Activated T-helper 1 cell treated with anti-CD3 and anti-CD28 coated beads, Interleukin-2, amount 50 U/mL, for 16 hours (primary cell): ENCODE data around the gene DHRS4.
"Not testable (repeated sequence)": the region's sequence is repeated elsewhere in the genome, so short reads cannot be mapped to it uniquely, and the experiment has no call there.

ENCODE experiments used
- DNase-seq, 2 donors: peaks; one replicate each; pipeline ENCODE4 v3.0.0-alpha.2; 2020; ENCODE audit warnings: low read depth in 1 of 2, low spot score in 1 of 2

Gene DHRS4

DNA sequence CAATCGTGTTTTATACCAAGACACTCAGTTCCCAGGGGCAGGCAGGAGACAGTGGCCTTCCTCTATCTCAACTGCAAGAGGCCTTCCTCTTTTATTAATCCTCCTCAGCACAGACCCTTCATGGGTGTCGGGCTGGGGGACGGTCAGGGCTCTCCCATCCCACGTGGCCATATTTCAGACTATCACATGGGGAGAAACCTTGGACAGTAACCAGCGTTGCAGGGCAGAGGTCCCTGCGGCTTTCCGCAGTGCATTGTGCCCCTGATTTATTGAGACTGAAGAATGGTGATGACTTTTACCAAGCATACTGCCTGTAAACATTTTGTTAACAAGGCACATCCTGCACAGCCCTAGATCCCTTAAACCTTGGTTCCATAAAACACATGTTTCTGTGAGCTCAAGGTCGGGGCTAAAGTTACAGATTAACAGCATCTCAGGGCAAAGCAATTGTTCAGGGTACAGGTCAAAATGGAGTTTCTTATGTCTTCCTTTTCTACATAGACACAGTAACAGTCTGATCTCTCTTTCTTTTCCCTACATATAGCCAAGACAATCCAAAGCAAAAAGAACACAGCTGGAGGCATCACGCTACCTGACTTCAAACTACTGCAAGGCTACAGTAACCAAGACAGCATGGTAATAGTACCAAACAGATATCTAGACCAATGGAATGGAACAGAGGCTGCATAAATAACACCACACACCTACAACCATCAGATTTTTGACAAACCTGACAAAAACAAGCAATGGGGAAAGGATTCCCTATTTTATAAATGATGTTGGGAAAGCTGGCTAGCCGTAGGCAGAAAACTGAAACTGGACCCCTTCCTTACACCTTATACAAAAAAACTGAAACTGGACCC is 28.6 kb downstream of the DHRS4 start:
- not testable (repeated sequence) for DNase-seq

DNA sequence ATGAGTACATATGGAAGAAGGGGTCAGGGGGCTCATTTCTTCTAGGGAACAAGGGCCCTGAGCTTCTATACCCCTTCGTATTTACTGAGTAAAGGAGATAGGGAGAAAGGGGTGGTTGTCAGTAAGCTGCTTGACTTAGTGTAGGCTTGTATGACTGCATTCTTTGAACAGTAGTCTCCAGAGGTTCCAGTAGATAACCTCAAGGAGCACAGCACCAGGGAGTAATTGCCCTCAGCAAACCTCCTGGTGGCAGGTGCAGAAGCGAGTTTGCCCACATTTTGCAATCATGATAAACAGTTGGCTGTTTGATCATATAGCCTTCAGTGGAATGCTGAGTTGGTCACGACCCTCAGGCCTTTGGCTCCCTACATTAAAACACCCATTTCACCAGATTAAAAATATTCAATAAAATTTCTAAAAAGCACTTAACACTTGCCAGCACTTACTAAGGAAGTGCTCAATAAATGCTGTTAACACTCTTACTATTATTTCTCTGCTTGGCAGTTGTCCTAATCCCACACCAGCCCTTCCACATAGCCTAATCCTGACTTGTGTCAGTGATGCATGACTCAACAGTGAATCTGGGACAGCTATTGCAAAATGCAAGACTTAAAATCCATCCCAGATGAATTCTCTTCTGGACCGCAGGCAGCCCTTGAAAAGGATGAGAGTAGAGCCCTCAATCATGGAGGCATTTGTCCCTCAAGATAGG is 31.5 kb downstream of the DHRS4 start:
- DNase-seq, result no peak

DNA sequence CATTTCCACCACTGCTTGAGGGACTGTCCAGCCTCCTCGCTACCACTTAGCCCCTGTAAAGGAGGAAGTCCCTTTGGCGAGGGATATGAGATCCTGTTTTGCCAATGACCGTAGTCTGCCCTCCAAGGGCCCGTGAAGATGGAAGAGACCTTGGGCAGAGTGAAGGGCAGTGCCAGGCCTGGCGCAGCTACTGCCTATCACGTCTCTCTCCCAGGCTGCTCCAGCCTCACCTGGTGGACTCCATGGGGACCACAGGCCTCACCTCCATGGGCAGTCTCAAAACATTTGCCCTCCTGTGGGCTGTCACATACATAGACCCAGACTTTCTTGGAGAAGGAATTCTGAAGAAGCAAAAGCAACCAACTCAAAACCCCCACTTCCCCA is 34.6 kb downstream of the DHRS4 start:
- not testable (repeated sequence) for DNase-seq

DNA sequence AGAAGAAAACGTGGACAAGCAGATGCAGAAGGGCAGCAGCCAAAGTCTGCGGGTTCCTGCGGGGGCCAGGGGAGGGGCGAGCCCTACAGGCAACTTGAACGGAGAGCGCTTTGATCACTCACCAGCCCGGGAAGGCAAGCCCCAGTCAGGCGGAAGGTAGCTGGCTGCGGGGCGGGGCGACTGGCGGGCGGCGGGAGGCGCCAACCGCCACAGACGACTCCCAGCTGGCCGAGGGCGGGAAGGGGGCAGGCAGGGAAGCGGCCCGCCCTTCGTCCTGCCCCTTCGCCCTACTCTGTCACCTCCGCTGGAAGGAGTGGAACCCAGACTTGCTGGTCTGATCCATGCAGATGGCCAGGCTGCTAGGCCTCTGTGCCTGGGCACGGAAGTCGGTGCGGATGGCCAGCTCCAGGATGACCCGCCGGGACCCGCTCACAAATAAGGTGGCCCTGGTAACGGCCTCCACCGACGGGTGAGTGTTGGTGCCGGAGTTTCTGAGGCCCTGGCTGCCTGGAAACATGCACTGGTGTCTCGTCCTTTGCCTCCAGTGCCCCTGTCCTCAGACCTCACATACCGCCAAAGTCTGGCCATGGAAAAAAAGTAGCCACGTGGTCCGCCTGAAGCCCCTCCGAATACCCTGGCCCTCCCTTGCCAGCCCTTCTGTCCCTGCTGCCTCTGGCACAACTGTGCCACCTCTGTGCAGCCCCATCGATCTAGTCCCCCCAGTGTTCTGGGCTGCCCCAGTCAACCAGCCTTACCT is 35.2 kb downstream of the DHRS4 start, which contains the start of gene DHRS4L2:
Gene DHRS4L2, plus strand, starts transcription at position 323 of the 757 bp plus-strand sequence. Its CDS starts 19 bp downstream, at position 342.
- peak; percentile 53 to 65 for DNase-seq

DNA sequence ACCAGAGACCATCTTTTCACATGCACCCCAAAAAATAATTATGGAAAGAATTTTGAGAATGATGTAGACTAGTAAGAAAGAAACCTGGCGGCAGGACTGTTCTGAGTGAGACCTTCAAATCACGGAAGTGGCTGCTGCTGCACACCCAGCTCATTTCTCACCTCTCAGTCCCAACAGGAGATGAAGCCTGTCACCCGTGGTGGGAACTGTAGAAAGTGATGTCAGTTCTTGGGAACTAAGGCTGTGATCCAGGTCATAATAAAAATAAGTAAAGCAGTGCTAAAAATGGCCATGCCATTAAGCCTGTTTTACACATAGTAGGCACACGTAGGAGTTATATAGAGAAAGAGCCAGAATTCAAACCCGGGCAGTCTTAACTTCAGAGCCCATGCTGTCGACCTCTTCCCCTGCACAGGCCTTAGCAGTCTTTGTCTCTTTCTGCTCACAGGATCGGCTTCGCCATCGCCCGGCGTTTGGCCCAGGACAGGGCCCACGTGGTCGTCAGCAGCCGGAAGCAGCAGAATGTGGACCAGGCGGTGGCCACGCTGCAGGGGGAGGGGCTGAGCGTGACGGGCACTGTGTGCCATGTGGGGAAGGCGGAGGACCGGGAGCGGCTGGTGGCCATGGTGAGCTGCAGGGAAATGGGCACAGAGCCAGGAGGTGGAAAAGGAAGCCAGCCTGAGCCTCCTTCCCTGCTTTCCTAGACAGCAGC is 36.3 kb downstream of the DHRS4 start:
- DNase-seq, result not testable (repeated sequence)

DNA sequence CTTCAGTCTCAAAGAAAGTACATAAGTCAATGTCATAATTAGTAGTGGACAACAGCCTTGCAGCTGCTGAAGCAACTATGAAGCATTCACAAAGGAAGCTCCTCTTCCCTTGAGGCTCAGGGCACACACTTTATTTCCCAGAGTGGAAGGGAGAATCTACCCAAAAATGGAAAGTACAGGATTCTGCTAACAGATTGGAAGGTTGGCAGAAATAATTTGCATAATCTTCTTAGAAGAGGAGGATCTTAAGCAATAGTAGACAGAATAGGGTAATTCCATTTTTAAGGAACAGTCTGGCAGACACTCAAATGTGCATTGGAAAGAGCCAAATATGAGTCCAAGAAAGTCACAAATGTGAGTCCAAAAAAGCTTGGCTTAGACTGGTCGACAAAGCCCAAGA is 37.4 kb downstream of the DHRS4 start:
- DNase-seq, result not testable (repeated sequence)

DNA sequence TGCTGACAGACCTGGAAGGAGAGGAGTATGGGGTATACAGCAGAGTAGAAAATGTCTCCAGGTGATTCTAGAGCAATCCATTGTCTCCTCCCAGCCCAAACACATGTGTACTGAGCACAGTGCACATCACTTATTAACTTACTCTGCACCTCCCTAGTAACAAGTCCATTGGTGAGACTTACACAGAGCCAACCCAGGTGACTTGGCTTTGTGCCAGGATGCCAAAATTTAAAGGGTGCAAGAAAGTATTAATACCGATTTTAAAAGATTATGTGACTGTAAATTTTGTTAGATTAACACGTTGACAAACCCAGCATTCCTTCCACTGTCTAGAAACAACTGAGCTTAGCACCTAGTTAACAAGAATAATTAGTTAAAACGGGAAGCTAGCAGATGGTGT is 39.5 kb downstream of the DHRS4 start:
- not testable (repeated sequence) for DNase-seq

DNA sequence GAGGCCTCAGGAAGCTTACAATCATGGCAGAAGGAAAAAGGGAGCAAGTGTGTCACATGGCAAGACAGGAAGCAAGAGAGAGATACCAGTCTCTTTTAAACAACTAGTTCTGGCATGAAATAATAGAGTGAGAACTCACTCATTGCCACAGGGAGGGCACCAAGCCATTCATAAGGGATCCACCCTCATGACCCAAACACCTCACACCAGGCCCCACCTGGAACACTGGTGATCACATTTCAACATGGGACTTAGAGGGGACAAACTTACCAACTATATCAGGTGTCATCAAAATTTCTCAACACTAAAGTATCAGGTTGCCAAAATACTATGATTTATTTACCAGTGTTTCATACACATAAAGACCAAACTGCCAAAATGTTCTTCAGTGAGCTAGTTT is 42.4 kb downstream of the DHRS4 start:
- not testable (repeated sequence) for DNase-seq

DNA sequence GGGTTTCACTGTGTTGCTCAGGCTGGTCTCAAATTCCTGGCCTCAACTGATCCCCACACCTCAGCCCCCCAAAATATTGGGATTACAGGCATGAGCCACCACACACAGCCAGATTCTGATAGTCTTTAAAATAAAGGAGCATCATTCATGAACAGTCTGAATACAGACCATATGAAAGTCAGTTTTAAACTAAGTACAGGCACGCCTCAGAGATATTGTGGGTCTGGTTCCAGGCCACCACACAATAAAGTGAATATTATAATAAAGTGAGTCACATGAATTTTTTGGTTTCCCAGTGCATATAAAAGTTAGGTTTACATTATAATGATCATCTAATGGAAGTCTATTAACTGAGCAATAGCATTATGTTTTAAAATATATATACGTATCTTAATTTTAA is 43.3 kb downstream of the DHRS4 start:
- DNase-seq, result not testable (repeated sequence)

DNA sequence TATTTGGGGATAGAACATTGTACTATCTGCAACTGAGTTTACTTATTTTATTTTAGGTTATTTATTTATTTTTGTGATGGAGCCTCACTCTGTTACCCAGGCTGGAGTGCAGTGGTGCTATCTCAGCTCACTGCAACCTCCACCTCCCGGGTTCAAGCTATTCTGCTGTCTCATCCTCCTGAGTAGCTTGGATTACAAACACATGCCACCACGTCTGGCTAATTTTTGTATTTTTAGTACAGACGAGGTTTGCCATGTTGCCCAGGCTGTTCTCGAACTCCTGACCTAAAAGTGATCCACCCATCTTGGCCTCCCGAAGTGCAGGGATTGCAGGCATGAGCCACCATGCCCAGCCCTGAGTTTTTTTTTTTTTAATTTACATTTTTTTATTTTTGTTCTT is 46.1 kb downstream of the DHRS4 start:
- DNase-seq, result not testable (repeated sequence)

DNA sequence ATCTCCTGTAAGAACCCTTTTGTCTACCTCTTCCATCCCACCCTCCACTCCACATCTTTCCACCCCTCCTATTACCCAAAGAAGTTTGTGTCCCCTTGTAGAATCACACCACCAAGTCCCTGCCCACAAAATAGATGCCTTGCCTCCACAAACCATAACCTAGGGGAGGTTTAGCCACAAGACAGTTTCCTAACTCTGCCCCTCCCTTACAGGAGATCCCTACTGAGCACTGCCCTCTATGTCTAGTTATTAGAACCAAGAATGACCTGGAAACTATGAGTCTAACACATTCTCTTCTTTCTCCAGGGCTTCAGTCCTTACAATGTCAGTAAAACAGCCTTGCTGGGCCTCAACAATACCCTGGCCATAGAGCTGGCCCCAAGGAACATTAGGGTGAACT is 47.5 kb downstream of the DHRS4 start:
- not testable (repeated sequence) for DNase-seq

DNA sequence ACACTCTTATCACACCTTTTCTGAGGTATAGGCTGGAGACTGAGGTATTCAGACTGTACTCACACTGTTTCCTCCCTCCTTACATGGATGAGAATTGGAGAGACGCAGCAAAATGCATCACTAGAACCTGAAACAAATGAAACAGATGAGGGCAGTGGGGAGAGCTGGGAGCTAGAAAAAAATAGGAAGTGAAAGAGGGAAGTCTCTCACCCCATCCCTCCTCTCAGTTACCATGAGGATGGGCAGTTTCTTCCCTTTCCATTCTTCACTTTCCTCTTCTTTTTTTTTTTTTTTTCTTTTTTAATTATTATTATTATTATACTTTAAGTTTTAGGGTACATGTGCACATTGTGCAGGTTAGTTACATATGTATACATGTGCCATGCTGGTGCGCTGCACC is 48.1 kb downstream of the DHRS4 start:
- not testable (repeated sequence) for DNase-seq

DNA sequence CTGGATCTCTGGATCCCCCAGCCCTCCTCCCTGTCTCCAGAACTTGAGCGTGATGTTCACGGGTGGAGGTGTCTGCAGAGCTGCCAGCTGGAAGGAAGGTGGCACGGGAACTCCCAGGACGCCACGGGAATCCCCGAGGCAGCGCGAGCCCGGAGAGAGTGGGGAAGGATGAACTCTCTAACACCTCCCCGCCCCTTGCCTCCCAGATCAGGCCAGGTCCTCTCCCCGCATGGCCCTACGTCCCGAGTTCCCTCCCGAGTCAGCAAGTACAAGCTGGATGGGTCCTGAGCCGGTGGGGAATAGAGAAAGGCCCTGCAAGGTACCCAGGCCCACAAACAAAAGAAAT is 52.9 kb downstream of the DHRS4 start:
- DNase-seq, result not testable (repeated sequence)

DNA sequence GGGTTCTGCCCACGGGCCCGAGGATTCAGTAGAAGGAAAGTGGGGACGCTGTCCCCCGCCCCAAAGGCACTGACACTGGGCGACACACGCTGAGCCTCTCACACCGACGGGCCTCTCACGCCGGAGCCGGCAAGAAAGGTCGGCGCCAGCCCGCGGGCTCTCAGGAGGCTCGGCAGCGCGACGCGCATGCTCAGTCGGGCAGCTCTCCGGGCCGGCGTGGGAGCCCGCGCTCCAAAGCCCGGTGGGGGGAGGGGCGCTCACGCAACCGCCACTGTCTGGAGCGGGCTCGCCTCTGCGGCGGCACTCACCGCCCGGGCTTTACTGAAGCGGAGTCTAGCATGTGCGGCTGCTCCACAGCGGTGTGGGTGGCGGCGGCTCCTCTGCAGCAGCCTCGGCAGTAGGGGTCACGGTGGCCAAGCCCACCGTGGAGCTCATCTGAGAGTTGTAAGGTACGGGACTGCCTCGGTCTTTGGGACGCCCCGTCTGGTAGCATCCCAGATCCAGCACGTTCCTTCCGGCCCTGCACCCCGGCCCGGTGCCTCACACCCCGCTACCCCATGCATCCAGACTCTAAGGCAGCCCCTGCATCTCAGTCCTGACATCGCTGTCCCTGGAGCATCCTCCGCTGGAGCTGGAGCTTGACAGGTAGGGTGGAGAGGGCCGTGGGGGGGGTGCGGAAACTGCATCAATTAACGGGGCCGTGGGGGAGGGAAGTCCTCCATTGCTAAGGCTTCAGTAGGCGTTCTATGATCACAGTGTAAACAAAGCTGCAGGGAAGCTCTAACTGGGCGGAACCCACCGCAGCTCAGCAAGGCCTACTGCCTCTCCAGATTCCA is 53.5 kb downstream of the DHRS4 start:
- peak in 1 of 2 donors; percentile 53 for DNase-seq

DNA sequence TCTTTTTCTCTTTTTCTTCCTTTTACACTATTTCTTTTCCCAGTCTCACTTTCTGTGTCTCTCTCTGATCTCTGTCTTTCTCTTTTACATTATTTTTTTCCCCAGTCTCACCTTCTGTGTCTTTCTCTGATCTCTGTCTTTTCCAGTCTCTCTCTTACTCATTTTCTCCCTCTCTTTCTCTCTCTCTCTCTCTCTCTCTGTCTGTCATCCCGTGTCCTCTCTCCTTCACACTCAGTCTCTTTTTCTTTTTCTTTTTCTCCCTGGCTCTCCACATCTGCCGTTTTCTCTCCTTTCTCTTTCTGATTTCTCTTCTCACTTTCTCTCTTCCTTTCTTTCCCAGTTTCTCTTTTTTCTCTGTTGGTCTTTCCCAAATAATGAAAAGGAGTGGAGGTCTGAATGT is 57.5 kb downstream of the DHRS4 start:
- DNase-seq, result no peak

DNA sequence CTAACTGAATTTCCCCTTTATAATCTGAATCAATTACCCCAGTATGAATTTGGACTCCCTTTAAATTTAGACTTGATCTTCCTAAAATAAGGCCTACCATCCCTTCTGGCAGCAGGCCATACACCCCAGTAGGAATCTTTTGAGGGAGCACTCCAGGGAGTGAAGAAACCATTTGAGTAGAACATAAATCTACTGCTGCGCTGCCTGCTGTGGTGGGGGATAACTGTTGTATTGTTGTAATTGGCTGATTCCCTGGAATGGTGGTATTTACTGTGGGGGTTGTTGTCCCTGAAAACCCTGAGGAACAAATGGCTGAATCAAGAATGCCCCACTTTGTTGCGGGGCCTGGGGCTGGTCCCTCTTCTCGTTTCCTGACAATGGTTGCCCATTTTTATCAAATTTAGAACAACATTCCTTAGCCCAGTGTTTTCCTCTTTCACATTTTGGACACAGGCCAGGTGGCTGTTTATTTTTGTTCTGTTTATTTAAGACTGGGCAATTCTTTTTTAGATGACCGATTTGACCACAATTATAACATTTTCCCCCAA is 59.2 kb downstream of the DHRS4 start:
- DNase-seq, result not testable (repeated sequence)

DNA sequence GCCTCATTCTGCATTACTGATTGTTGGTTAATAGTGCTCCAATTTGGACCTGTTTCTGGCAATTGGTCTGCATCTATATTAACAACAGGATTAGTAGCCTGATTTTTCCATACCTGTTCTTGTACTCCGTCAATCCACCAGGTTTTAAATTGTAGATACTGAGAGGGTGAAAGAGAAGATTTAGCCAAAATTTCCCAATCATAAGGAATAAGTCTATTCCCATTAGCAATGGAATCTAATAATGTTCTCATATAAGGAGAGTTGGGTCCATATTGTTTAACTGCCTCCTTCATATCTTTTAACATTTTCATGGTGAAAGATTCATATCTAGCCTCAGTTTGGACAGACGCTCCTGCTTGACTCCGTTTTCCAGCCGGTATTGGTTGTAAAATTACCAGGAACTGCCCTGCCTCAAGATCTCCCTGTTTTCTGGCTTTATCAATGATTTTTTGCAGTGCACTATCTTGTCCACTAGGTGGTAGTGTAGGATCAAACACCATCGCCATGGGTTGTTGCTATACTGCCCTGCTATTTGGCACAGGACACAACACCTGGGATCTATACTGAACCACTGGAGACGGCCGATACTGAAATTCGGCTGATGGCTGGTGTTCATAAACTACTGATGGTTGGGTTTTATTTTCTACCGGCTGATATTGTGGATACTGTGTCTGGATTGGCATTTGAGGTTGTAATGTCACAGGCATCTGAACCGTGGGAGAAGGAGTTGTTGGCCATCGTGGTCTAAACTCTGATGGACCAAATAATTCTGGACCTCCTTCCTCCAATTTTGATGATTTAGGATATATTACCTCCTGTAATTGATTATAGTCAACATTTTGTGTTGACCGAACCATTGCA is 60.3 kb downstream of the DHRS4 start:
- no peak for DNase-seq

DNA sequence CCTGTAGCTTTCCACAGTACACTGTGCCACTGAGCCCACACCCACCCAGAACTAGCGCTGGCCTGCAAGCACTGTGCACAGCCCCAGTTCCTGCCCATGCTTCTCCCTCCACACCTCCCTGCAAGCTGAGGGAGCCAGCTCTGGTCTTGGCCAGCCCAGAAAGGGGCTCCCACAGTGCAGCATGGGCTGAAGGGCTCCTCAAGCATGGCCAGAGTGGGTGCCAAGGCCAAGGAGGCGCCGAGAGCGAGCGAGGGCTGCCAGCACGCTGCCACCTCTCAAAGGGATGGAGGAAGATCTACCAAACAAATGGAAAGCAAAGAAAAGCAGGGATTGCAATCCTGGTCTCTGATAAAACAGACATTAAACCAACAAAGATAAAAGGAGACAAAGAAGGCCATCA is 62.2 kb downstream of the DHRS4 start:
- DNase-seq, result not testable (repeated sequence)
